Tibial artery (tissue), 4 donors: ENCODE results near the gene DNAJB14.

Experiments used
- DNase-seq, 2 donors: peaks; one replicate each; pipeline ENCODE4 v3.0.0-alpha.2; 2019
- H3K27ac ChIP-seq, 2 donors: fragments of 200-600 bp; sonication (generic) in 1 of 2; 1 replicate in 1 of 2; 2 replicates in 1 of 2; pipeline ENCODE4 v1.5.1; 2018 to 2019; ENCODE audit warnings: mild to moderate bottlenecking in 1 of 2
- H3K27me3 ChIP-seq, 2 donors: fragments of 200-600 bp; sonication (generic) in 1 of 2; one replicate each; pipeline versions ENCODE4 v1.5.1 to v1.6.0; 2016 to 2019
- H3K36me3 ChIP-seq, 3 donors: fragments of 200-600 bp; sonication (generic) in 2 of 3; one replicate each; pipeline ENCODE4 v1.5.1; 2016 to 2019; ENCODE audit warnings: mild to moderate bottlenecking in 2 of 3
- H3K4me1 ChIP-seq, 4 donors: fragments of 200-600 bp; sonication (generic) in 2 of 4; 1 replicate in 3 of 4; 2 replicates in 1 of 4; pipeline ENCODE4 v1.5.1; 2016 to 2019
- H3K4me3 ChIP-seq, 2 donors: fragments of 200-600 bp; sonication (generic) in 1 of 2; 1 replicate in 1 of 2; 2 replicates in 1 of 2; pipeline ENCODE4 v1.5.1; 2018 to 2019; ENCODE audit warnings: mild to moderate bottlenecking in 2 of 2
- H3K9me3 ChIP-seq, 3 donors: fragments of 200-600 bp; sonication (generic) in 1 of 3; one replicate each; pipeline ENCODE4 v1.5.1; 2016 to 2019
- CTCF ChIP-seq, 2 experiments: fragments of 200-600 bp in 1 of 2; fragments of 450-650 bp in 1 of 2; IDR thresholded peaks; one replicate each; pipeline ENCODE4 v1.5.1; 2017 to 2019; ENCODE audit warnings: antibody characterized with exemption in 2 of 2, mild to moderate bottlenecking in 1 of 2, moderate library complexity in 1 of 2
- intact Hi-C: fragments of 100-400 bp; cut with DNase I; formaldehyde crosslinking; loops from one replicate; pipeline ENCODE4 v1.15.0; 2023; ENCODE audit warnings: low total_unique reads

Gene DNAJB14

GRCh38 chr4:99979872-99980271, 33.5 kb upstream of the DNAJB14 start:
- Histone ChIP-seq H3K4me1 (no peaks in the 10 kb centered on the region), H3K36me3 (no peaks in the 10 kb centered on the region), H3K9me3 (peaks cover 0 to 4% (median 0%) of the 10 kb centered on the region in 3 donors), H3K27me3 (no peaks in the 10 kb centered on the region), H3K27ac (no peak overlapping the region), H3K4me3 (no peak overlapping the region)
- no peak for TF ChIP-seq CTCF (IDR thresholded peaks at IDR 0.05)
- DNase-seq = no peak
- intact Hi-C loops = no loop called here

DNA sequence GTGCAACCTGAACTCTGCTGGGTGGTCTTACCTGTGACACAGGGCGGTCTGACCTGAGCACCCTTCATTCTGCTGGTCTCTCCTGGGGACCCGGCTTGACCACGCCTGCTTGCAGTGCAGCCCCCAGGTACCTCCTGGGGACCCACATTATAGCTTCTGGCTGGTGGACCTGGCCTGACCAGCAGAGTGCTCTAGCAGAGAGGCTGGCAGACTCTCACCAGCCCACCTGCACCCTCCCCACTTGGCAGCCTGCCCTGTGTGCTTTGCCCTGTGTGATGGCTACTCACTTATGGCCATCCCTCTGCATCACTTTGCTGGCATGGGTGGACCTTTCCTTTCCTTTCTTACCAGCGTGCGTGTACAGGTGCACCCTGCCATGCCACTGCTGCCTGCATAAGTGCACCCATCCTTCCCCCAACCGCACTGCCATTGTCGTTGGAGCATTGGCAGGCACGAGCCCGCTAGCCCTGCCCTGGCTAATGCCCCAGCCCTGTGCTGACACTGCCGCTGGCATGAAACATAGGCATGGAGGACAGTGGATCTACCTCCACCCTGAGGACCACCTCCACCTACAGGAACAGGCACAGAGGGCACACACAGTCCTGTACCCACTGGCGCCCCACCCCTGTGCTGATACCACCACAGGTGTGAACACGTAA, 25.2 kb upstream of the DNAJB14 start:
- Histone ChIP-seq H3K4me3 (no peak overlapping the region), H3K27ac (no peak overlapping the region), H3K36me3 (no peaks in the 10 kb centered on the region), H3K9me3 (peaks cover 0 to 4% (median 3%) of the 10 kb centered on the region in 3 donors), H3K27me3 (peaks cover 0 to 2% of the 10 kb centered on the region in 2 donors), H3K4me1 (no peaks in the 10 kb centered on the region)
- intact Hi-C loops = no loop called here
- no peak for DNase-seq
- no peak for TF ChIP-seq CTCF (IDR thresholded peaks at IDR 0.05)

- Histone ChIP-seq H3K27ac (no peak overlapping the region), H3K4me3 (no peak overlapping the region), H3K9me3 (peaks cover 0 to 3% (median 0%) of the 10 kb centered on the region in 3 donors), H3K4me1 (no peaks in the 10 kb centered on the region), H3K36me3 (no peaks in the 10 kb centered on the region), H3K27me3 (peaks cover 0 to 2% of the 10 kb centered on the region in 2 donors)
- intact Hi-C loops = no loop called here
- no peak for TF ChIP-seq CTCF (IDR thresholded peaks at IDR 0.05)
- no peak for DNase-seq
Measured at GRCh38 chr4:99968330-99968729, 21.9 kb upstream of the DNAJB14 start.

- Histone ChIP-seq H3K4me3 (no peak overlapping the region), H3K4me1 (no peaks in the 10 kb centered on the region), H3K27me3 (peaks cover 0 to 2% of the 10 kb centered on the region in 2 donors), H3K27ac (no peak overlapping the region), H3K36me3 (no peaks in the 10 kb centered on the region), H3K9me3 (no peaks in the 10 kb centered on the region)
- intact Hi-C loops = no loop called here
- no peak for TF ChIP-seq CTCF (IDR thresholded peaks at IDR 0.05)
- no peak for DNase-seq
Measured at GRCh38 chr4:99966692-99967091, 20.3 kb upstream of the DNAJB14 start.

DNA sequence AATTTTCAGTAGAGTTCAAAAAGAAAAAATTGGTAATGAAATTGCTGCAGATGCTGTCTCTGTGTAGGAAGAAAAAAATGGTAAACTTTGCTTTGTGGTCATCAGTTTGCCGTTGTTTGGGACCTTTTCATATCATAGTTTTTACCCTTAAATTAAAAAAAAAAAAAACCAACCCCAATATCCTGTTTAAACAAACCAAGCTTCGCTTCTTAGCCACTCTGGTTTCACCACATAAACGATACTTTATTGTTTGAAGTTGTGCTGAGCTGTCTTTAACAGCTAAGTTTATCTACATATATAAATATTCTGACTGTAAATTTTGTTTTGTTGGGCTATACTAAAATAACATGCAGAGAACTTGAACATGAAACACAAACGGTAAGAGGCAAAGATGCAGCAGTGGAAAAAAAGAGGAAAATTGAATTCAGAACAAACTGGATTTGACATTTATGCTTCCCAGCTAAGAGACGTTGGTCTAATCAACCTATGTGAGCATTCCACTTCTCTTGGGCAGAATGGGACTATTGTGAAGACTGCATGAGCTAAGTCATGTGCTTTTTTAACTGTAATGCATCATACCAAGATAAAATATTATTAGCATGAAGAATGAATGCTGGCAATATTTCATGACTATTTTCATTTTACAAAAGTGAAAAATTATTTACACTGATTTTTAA, 19.4 kb upstream of the DNAJB14 start:
- intact Hi-C loops = no loop called here
- no peak for TF ChIP-seq CTCF (IDR thresholded peaks at IDR 0.05)
- H3K27me3 ChIP-seq = no peaks in the 10 kb centered on the region
- no peak for DNase-seq
- no peak overlapping the region for H3K27ac ChIP-seq
- no peaks in the 10 kb centered on the region for H3K36me3 ChIP-seq
- H3K4me3 ChIP-seq = no peak overlapping the region
- no peaks in the 10 kb centered on the region for H3K9me3 ChIP-seq
- H3K4me1 ChIP-seq = no peaks in the 10 kb centered on the region
